KMS-11 (cell line): ENCODE results near the gene GMPPA.
A peak's percentile ranks its signal among the peaks of the same experiment; 100 is the strongest.

Experiments used
- H2AFZ ChIP-seq: fragments of 200-600 bp; sonication (generic); 2 replicates; pipeline ENCODE4 v1.6.1; 2016; ENCODE audit warnings: antibody characterized with exemption, mixed run types, low read depth
- H3K27ac ChIP-seq: fragments of 200-600 bp; sonication (generic); 2 replicates; pipeline ENCODE4 v1.6.1; 2016; ENCODE audit warnings: mild to moderate bottlenecking, mixed run types
- H3K27me3 ChIP-seq: fragments of 200-600 bp; sonication (generic); 2 replicates; pipeline ENCODE4 v1.6.1; 2017; ENCODE audit warnings: mild to moderate bottlenecking, low read depth, mixed run types, moderate library complexity; ENCODE audit not compliant: insufficient read depth
- H3K36me3 ChIP-seq: fragments of 200-600 bp; sonication (generic); 2 replicates; pipeline ENCODE4 v1.6.1; 2017; ENCODE audit warnings: mild to moderate bottlenecking, mixed run types; ENCODE audit not compliant: insufficient read depth
- H3K4me1 ChIP-seq: fragments of 200-600 bp; sonication (generic); 2 replicates; pipeline ENCODE4 v1.6.1; 2016; ENCODE audit warnings: mild to moderate bottlenecking, low read depth, mixed run types; ENCODE audit not compliant: poor library complexity, severe bottlenecking
- H3K4me2 ChIP-seq: fragments of 200-600 bp; sonication (generic); 2 replicates; pipeline ENCODE4 v1.7.0; 2016; ENCODE audit warnings: mild to moderate bottlenecking, mixed run types
- H3K4me3 ChIP-seq: fragments of 200-600 bp; sonication (generic); IDR thresholded peaks from 2 replicates; pipeline ENCODE4 v1.6.1; 2017; ENCODE audit warnings: low read depth, low read length, mixed read lengths; ENCODE audit not compliant: insufficient read depth
- H3K79me2 ChIP-seq: fragments of 200-600 bp; sonication (generic); 2 replicates; pipeline ENCODE4 v1.6.1; 2016; ENCODE audit warnings: low read depth, mixed run types; ENCODE audit not compliant: insufficient read depth
- H3K9ac ChIP-seq: fragments of 200-600 bp; sonication (generic); 2 replicates; pipeline ENCODE4 v1.6.1; 2016; ENCODE audit warnings: mild to moderate bottlenecking, mixed run types
- H4K20me1 ChIP-seq: fragments of 200-600 bp; sonication (generic); 2 replicates; pipeline ENCODE4 v1.6.1; 2016; ENCODE audit warnings: mild to moderate bottlenecking, mixed run types; ENCODE audit not compliant: insufficient read depth
- TF ChIP-seq, protein P1 (sequence below): fragments of 200-600 bp; sonication (generic); conservative IDR thresholded peaks from 2 replicates; pipeline ENCODE4 v1.6.1; 2017; ENCODE audit warnings: low read depth, mild to moderate bottlenecking, antibody characterized with exemption, low read length, moderate library complexity, mixed read lengths

GMPPA gene

DNA sequence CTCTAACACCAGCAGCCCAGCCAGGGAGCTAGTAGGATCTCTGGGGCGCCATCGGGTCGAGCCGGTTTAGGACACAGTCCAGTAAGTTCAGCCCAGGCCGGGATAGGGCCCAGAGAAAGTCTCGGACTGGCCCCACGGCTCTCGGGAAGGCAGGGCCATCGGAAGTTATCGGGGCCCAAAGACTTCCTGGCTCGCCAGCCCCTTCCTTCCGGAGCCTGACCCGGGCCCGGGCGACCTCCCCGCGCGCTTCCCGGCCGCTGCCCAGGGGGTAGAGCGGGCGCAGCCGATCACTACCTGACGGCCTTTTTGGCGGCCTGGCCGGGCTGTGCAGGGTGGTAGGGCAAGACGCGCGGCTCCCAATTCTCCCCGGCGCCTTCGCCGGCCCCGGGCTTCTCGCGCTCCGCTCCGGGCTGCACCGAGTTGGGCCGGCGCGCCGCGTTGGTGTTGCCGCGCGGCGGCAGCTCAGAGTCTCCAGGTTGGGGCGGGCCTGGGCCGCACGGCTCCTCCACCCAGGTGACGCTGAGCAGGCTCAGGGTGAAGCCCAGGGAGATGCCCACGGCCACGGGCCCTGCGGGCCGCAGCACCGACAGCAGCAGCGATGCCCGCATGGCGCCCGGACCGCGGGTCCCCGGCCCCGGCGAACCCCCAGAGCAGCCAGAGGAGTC lies 44.4 kb downstream of the GMPPA start:
- H2AFZ ChIP-seq: peak overlapping the region; percentile 85
- TF ChIP-seq, protein P1, sequence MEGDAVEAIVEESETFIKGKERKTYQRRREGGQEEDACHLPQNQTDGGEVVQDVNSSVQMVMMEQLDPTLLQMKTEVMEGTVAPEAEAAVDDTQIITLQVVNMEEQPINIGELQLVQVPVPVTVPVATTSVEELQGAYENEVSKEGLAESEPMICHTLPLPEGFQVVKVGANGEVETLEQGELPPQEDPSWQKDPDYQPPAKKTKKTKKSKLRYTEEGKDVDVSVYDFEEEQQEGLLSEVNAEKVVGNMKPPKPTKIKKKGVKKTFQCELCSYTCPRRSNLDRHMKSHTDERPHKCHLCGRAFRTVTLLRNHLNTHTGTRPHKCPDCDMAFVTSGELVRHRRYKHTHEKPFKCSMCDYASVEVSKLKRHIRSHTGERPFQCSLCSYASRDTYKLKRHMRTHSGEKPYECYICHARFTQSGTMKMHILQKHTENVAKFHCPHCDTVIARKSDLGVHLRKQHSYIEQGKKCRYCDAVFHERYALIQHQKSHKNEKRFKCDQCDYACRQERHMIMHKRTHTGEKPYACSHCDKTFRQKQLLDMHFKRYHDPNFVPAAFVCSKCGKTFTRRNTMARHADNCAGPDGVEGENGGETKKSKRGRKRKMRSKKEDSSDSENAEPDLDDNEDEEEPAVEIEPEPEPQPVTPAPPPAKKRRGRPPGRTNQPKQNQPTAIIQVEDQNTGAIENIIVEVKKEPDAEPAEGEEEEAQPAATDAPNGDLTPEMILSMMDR: no peak
- H3K27me3 ChIP-seq: peaks cover 34% of the 10 kb centered on the region

DNA sequence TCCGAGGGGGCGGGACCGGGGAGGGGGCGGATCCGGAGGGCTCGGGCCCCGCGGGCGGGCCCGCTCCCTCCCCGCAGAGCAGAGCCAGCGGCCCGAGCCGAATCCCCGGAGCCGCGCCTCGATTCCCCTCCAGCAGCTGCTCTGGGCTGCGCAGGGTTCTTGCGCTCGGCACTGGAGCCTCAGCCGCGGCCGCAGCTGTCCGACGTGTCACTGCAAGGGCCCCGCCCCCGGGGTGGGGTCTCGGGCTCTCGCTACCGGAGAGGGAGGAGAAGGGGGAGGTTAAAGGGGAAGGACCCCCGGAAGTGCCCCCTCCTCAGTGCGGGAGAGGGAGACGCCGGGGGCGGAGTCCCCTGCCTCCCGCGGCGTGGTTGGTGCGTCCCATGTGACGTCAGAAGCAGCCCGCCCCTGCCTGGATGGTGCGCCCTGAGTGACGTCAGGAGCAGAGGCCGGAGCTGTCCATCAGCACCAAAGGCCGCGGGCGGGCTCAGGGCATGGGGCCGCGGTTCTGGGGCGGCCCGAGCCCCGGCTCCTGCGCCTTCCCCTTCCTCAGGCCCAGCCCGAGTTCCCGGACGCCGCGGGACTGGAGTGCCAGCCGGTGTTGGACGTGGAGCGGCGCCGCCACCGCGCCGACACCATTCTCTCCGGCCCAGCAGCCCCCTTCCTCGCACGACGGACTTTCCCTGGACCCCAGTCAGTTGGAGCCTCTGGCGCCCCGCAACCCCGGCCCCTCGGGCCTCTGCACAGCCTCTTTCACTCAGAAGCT lies 45.1 kb downstream of the GMPPA start, which contains the start of the genes CHPF and TMEM198:
TSS of gene CHPF (minus strand) at position 214 of the 763 bp plus-strand sequence. CDS start 271 bp downstream, outside the sequence.
TSS of gene TMEM198 (plus strand) at position 433 of the 763 bp plus-strand sequence. CDS start 700 bp downstream, outside the sequence.
- no peaks in the 10 kb centered on the region for H4K20me1 ChIP-seq
- H3K27me3 ChIP-seq: peaks cover 40% of the 10 kb centered on the region
- H3K4me2 ChIP-seq: peak within 1 kb of the TSS; percentile 90
- peak within 1 kb of the TSS; percentile 49 for H3K27ac ChIP-seq
- H3K4me3 ChIP-seq: no peak within 1 kb of the TSS
- TF ChIP-seq, protein P1: no peak
- H2AFZ ChIP-seq: peak within 1 kb of the TSS; percentile 85
- H3K36me3 ChIP-seq: no peaks in the 10 kb centered on the region
- peak within 1 kb of the TSS; percentile 63 for H3K9ac ChIP-seq
- no peaks in the 10 kb centered on the region for H3K79me2 ChIP-seq
- H3K4me1 ChIP-seq: peaks cover 4% of the 10 kb centered on the region

More for the DNA sequence above, 44.4 kb downstream of the GMPPA start:
- Histone ChIP-seq H3K9ac (peak overlapping the region; percentile 63), H3K79me2 (no peaks in the 10 kb centered on the region), H3K4me3 (no peak overlapping the region), H3K27ac (peak overlapping the region; percentile 49), H3K4me1 (peaks cover 4% of the 10 kb centered on the region), H4K20me1 (no peaks in the 10 kb centered on the region), H3K36me3 (no peaks in the 10 kb centered on the region), H3K4me2 (peak overlapping the region; percentile 90)

DNA sequence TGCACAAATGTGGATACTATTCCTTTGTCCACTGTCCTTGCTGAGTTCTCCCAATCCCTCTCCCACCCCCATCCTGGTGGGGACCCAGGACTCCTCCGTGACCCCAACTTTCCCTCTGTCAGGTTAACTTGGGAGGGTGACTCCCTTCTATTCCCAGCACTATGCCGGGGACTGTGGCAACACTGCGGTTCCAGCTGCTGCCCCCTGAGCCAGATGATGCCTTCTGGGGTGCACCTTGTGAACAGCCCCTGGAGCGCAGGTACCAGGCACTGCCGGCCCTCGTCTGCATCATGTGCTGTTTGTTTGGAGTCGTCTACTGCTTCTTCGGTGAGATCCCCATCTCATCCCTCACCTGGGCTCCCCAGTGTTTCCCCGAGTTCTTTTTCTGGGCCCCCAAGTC lies 45.9 kb downstream of the GMPPA start:
- H2AFZ ChIP-seq: no peak overlapping the region
- no peaks in the 10 kb centered on the region for H4K20me1 ChIP-seq
- no peaks in the 10 kb centered on the region for H3K36me3 ChIP-seq
- H3K79me2 ChIP-seq: no peaks in the 10 kb centered on the region
- H3K4me1 ChIP-seq: peaks cover 4% of the 10 kb centered on the region
- peaks cover 47% of the 10 kb centered on the region for H3K27me3 ChIP-seq
- no peak overlapping the region for H3K4me3 ChIP-seq
- TF ChIP-seq, protein P1: no peak
- no peak overlapping the region for H3K9ac ChIP-seq
- H3K4me2 ChIP-seq: peak overlapping the region; percentile 73
- H3K27ac ChIP-seq: no peak overlapping the region

DNA sequence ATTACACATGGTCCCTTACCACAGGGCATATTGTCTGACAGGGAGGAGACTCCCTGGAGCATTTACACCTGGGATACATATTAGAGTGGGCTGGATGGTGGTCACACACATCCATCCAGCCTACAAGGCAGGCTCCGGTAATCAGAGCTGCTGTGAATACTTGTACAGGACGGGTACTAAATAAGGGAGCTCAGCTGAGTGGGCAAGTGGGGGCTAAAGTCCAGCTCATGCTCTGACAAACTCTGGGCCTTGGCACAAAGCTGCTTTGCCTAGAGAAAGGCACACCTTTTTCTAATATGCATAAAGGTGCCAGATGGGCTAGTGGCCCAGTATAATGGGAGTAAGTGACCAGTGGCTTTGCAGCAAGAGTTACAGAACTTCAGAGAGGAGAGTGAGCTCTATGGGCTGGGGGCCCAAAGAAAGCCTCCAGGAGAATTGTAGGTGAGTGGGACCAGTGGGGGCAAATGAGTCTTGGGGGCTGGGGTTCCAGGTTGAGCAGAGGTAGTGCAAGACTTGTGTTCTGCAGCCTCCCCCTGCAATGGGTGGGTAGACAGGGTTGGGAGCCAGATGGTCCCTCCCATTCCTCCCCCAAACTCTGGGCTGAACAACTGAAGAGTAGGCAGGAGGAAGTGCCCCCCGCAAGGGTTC lies 46.7 kb downstream of the GMPPA start:
- no peak overlapping the region for H3K9ac ChIP-seq
- H3K4me1 ChIP-seq: peaks cover 4% of the 10 kb centered on the region
- H3K27me3 ChIP-seq: peaks cover 56% of the 10 kb centered on the region
- no peaks in the 10 kb centered on the region for H4K20me1 ChIP-seq
- H3K4me2 ChIP-seq: no peak overlapping the region
- H3K4me3 ChIP-seq: no peak overlapping the region
- H3K36me3 ChIP-seq: no peaks in the 10 kb centered on the region
- H3K79me2 ChIP-seq: no peaks in the 10 kb centered on the region
- TF ChIP-seq, protein P1: no peak
- no peak overlapping the region for H2AFZ ChIP-seq
- no peak overlapping the region for H3K27ac ChIP-seq
